Gastrocnemius medialis (tissue), 4 donors: ENCODE measurements around the gene SGK1.

Experiments used
- POLR2A ChIP-seq, 2 donors: fragments of 450-650 bp; IDR thresholded peaks; one replicate each; pipeline ENCODE4 v1.6.1; 2017; ENCODE audit warnings: antibody characterized with exemption in 2 of 2, mild to moderate bottlenecking in 2 of 2, moderate library complexity in 2 of 2
- TF ChIP-seq, protein P1 (sequence below), 5 experiments: fragments of 450-650 bp in 3 of 5; fragments of 200-600 bp in 2 of 5; sonication (generic) in 2 of 5; IDR thresholded peaks in 4 of 5; conservative IDR thresholded peaks in 1 of 5; 1 replicate in 4 of 5; 2 replicates in 1 of 5; pipeline ENCODE4 v1.5.1; 2016 to 2019; ENCODE audit warnings: antibody characterized with exemption in 5 of 5, mild to moderate bottlenecking in 3 of 5, moderate library complexity in 3 of 5

DNA sequence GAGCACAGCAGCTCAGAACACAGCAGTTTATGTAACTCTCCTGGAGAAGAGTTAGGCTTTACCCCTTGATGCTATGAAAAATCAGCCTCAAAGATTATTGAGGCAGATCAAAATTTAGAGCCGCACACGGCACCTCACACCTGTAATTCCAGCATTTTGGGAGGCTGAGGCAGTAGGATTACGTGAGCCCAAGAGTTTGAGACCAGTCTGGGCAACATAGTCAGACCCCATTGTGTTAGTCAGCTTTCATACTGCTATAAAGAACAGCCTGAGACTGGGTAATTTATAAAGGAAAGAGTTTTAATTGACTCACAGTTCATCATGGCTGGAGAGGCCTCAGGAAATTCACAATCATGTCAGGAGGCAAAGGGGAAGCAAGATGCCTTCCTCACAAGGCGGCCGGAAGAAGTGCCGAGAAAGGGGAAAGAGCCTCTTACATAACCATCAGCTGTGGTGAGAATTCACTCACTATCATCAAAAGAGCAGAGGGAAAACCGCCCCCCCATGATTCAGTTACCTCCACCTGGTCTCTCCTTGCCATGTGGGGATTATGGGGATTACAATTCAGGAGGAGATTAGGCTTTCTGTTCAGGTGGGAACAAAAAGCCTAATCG is 87.7 kb downstream of the SGK1 start:
- no peak for TF ChIP-seq POLR2A (IDR thresholded peaks at IDR 0.05)
- TF ChIP-seq, protein P1, sequence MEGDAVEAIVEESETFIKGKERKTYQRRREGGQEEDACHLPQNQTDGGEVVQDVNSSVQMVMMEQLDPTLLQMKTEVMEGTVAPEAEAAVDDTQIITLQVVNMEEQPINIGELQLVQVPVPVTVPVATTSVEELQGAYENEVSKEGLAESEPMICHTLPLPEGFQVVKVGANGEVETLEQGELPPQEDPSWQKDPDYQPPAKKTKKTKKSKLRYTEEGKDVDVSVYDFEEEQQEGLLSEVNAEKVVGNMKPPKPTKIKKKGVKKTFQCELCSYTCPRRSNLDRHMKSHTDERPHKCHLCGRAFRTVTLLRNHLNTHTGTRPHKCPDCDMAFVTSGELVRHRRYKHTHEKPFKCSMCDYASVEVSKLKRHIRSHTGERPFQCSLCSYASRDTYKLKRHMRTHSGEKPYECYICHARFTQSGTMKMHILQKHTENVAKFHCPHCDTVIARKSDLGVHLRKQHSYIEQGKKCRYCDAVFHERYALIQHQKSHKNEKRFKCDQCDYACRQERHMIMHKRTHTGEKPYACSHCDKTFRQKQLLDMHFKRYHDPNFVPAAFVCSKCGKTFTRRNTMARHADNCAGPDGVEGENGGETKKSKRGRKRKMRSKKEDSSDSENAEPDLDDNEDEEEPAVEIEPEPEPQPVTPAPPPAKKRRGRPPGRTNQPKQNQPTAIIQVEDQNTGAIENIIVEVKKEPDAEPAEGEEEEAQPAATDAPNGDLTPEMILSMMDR (IDR thresholded peaks at IDR 0.05 in 4 of 5, conservative IDR thresholded peaks at IDR 0.05 in 1 of 5), result no peak
